HG03108 (cell line): Measurements from ENCODE around the gene KCNN3.
A peak's percentile ranks its signal among the peaks of the same experiment; 100 is the strongest.

Experiments used
- ATAC-seq: cut with Tn5 transposase; IDR thresholded peaks from one replicate; pipeline ENCODE4 v1.9.1; 2021; ENCODE audit warnings: moderate library complexity; ENCODE audit not compliant: unreplicated experiment

Gene KCNN3

GRCh38 chr1:154861607-154862094 is 8.4 kb downstream of the KCNN3 start:
- ATAC-seq: no peak

GRCh38 chr1:154860156-154860870 is 9.8 kb downstream of the KCNN3 start:
- peak; percentile 67 for ATAC-seq

GRCh38 chr1:154859786-154860155 is 10.3 kb downstream of the KCNN3 start:
- peak; percentile 32 for ATAC-seq

- ATAC-seq: no peak
These were observed 10.8 kb downstream of the KCNN3 start for GRCh38 chr1:154859151-154859785.

- no peak for ATAC-seq
These were observed 12.5 kb downstream of the KCNN3 start for GRCh38 chr1:154857441-154858215.

- ATAC-seq: no peak
These were observed 13.1 kb downstream of the KCNN3 start for GRCh38 chr1:154857022-154857421.

- ATAC-seq: no peak
These were observed 13.5 kb downstream of the KCNN3 start for GRCh38 chr1:154856544-154856943.

GRCh38 chr1:154856049-154856448 is 14.0 kb downstream of the KCNN3 start:
- no peak for ATAC-seq

GRCh38 chr1:154855186-154855851 is 14.8 kb downstream of the KCNN3 start:
- no peak for ATAC-seq

- ATAC-seq: no peak
These were observed 17.2 kb downstream of the KCNN3 start for GRCh38 chr1:154852845-154853244.

GRCh38 chr1:154851392-154852177 is 18.5 kb downstream of the KCNN3 start:
- ATAC-seq: no peak

GRCh38 chr1:154849645-154850131 is 20.4 kb downstream of the KCNN3 start:
- peak; percentile 49 for ATAC-seq

GRCh38 chr1:154848983-154849382 is 21.1 kb downstream of the KCNN3 start:
- ATAC-seq: no peak

- no peak for ATAC-seq
These were observed 22.2 kb downstream of the KCNN3 start for GRCh38 chr1:154847891-154848290.

GRCh38 chr1:154846565-154847442 is 23.3 kb downstream of the KCNN3 start:
- no peak for ATAC-seq

- no peak for ATAC-seq
These were observed 24.2 kb downstream of the KCNN3 start for GRCh38 chr1:154845879-154846278.

- no peak for ATAC-seq
These were observed 24.9 kb downstream of the KCNN3 start for GRCh38 chr1:154845174-154845573.

GRCh38 chr1:154844297-154844681 is 25.8 kb downstream of the KCNN3 start:
- no peak for ATAC-seq

- ATAC-seq: no peak
These were observed 26.3 kb downstream of the KCNN3 start for GRCh38 chr1:154843636-154844296.
